COLO668 (cell line): ENCODE results near the gene LIPT2.
"Not testable (repeated sequence)": the region's sequence is repeated elsewhere in the genome, so short reads cannot be mapped to it uniquely, and the experiment has no call there.

Experiments used
- DNase-seq: peaks from one replicate; lab custom pipeline; 2025; ENCODE audit not compliant: unreplicated experiment; lab: John Stamatoyannopoulos, UW

Gene LIPT2

DNA sequence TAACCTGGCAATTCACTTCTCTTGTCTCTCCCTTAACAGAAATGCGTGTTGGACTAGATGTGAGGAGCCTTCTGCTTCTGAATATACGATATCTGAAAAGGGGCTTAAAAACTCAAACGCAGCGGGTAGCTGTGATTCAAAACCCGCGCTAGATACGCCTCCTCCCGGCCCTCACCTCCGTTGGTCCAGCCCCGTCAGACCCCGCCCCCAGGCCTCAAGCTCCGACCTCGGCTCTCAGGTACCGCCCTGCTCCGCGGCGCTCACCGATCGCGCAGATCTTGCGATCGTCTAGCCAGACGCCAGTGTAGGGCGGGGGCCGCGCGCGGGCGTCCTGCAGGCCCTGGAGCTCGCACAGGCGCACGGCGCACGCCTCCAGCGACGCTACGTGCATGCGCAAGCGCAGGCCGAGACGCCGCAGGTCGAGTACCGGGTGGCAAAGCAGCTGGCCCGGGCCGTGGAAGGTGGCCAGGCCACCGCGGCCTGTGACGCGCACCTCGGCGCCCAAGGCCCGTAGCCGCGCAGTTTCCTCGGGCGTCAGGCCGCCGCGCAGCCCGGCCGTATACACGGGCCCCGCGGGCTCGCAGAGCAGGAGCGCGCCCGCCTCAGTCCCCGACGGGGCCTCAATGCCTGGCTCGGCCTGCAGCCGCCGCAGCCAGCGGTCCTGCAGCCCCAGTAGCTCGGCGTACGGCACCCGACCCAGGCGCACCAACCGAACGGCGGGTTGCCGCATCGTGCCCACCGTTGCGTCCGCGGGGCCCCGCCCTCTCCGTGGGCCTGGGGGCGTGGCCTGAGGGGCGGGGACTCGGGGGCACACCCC lies at the start of gene LIPT2:
Gene LIPT2 (minus strand): TSS at position 751 of the 817 bp plus-strand sequence. CDS start 21 bp downstream, at position 730.
- DNase-seq: peak; percentile 97

GRCh38 chr11:74541466-74541865 lies 47.9 kb upstream of the LIPT2 start:
- DNase-seq: no peak

- DNase-seq: no peak
Observed at GRCh38 chr11:74540270-74540669, 46.7 kb upstream of the LIPT2 start.

DNA sequence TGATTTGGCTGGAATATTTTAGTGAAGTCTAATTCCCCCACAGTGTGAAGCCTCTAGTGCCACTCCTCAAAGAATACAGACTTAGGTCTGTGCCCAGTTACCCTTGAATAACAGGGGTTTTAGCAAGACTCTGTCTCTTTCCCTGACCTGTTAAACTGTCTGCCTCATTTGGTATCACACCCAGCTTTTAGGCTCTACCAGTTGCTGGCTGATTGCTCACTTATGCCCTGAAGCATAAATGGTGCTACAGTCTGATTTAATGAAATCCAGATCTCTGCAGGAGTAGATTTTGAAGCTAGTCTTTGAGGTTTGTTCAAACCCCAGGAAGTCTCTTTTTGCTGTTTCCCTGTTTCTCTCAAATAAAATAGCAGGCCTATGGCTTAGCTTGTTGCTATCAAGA lies 45.2 kb upstream of the LIPT2 start:
- DNase-seq: no peak

DNA sequence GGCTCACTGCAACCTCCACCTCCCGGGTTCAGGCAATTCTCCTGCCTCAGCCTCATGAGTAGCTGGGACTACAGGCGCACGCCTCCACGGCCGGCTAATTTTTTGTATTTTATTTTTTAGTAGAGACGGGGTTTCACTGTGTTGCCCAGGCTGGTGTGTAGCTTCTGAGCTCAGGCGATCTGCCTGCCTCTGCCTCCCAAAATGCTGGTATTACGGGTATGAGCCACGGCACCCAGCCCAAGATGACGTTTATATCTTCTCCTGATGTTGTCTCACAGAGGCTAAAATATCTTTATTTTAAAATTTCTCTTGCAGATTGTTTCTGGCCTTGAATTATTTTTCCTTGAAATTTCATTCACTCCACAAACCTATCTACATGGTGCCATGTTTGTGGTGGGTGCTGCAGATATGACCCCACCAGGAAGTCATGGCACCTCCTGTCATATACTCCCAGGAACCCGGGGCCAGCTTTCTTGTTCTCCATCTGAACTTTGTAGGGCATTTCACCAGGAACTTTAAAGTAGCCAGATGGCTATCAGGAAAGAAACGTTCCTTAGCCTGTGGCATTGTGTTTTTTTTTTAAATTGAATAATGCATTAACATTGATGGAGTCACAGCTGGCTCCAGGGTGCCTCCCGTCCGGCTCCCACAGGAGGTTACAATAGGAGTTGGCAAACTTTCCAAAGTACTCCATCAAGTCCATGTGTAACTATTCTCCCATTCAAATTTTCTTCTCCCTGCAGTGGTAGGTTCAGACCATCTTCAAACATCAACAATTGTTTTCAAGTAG lies 42.0 kb upstream of the LIPT2 start:
- no peak for DNase-seq

- not testable (repeated sequence) for DNase-seq
Observed at GRCh38 chr11:74534946-74535275, 41.4 kb upstream of the LIPT2 start.

DNA sequence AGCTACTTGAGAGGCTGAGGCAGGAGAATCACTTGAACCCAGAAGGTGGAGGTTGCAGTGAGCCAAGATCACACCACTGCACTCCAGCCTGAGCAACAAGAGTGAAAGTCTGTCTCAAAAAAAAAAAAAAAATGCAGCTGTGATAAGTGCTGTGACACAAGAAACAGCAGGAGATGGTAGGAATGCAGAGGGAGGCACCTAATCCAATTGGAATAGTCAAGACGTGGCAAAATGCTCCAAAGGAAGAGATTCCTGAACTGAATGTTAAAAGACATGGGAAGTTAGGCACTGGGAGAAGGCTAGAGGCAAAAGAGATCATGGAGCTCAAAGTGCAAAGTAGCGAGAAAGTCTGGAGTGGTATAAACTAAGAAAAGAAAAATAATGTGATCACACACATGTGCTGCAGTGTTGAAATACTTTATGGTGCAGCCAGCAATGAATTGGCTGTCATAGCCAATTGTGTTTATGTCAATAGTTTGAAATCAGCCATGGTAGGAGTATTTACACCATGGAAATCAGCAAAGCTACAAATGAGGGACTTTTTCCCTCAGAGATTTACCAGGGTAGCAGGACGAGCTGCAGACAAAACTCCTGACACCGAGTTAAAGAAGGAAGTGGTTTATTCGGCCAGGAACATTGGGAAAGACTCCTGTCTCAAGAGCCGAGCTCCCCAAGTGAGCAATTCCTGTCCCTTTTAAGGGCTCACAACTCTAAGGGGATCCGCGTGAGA lies 40.9 kb upstream of the LIPT2 start:
- DNase-seq: no peak

- DNase-seq: no peak
Observed at GRCh38 chr11:74533421-74533820, 39.9 kb upstream of the LIPT2 start.

DNA sequence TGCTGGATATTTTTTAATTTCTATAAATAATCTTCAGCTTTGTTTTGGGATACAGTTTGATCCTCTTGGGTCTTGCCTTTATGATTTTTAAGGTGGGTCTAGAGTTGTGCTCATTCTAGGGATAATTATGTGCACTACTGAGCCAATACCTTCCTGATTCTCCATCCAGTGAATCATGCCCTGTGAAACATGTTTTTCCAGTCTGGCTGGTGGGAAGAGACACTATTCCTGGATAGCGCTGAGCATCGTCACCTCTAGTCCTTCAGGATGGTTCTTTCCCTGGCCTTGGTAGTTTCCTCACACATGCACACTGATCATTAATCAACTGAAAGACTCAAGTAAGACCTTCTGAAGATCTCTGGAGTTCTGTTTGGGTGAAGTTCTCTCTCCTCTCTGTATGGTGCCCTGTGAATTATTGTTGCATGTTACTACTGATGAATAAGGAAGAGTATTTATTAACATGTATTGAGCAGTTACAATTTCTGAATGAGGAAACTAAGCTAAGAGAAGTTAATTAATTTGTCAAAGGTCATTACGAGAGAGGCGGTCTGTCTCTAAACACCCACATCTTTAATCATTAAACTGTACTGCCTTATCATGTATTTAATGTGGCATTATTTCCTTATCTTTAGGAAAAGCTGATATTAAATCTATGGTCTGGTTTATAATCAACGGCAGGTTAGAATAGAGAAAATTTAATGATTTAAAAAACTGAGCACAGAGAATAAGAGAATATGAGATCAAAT lies 39.1 kb upstream of the LIPT2 start:
- no peak for DNase-seq

DNA sequence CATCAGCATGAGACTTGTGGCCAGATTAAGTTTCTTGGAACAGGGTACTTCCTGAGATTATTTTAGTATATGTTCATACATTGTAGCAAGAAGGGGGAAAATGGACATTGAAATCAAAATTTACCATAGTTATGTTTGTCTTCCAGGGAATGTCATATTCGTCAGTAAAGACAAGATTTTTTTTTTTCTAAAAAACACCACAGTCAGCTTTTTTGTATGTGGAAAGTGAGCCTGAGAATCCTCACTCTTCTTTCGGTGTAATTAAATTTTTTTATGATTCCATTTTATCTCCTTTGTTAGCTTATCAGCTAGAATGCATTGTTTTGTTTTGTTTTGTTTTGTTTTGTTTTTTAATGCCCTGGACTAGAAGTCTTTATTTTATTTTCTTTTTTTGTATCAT lies 31.5 kb upstream of the LIPT2 start:
- no peak for DNase-seq

- no peak for DNase-seq
Observed at GRCh38 chr11:74524501-74524900, 31.0 kb upstream of the LIPT2 start.

DNA sequence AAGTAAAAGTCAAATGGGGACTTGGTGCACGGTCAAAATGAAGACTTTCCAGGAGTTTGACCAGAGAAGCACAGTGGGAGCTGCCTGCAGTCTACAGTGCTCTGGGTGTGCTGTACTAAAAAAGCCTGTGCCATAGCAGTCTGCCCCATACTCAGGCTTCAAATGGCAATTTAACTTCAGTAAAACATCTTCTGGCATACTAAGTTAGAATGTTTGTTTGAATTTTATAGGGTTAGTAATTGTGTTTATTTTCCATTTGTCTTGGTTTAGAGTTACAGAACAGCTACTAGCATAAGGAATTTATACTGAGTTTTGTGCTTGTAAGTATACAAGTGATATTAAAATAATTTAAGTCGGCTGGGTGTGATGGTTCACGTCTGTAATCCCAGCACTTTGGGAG lies 29.3 kb upstream of the LIPT2 start:
- DNase-seq: no peak

DNA sequence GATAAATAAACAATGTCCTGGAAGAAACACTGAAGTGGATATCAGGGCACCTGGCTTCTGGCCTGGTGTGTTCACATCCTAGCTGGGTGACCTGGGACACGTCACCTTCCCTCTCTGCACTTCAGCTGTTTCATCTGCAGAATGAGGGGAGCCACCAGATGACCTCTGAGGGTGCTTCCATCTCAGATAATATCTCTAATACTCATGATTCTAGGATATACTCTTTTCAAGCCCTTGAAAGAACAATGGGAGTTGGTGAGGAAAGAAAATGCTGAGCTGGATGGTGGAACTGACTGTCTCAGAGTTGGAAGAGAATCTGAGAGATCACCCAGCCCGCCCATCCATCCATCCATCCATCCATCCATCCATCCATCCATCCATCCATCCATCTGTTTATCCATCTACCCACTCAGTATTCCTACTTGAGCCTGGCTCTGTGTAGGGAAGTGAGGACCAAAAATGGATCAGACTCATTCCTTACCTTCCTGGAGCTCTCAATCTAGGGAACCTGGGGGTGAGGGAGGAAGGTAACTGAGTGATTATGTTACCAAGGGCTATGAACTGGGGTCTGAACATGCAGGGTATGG lies 28.2 kb upstream of the LIPT2 start:
- no peak for DNase-seq

DNA sequence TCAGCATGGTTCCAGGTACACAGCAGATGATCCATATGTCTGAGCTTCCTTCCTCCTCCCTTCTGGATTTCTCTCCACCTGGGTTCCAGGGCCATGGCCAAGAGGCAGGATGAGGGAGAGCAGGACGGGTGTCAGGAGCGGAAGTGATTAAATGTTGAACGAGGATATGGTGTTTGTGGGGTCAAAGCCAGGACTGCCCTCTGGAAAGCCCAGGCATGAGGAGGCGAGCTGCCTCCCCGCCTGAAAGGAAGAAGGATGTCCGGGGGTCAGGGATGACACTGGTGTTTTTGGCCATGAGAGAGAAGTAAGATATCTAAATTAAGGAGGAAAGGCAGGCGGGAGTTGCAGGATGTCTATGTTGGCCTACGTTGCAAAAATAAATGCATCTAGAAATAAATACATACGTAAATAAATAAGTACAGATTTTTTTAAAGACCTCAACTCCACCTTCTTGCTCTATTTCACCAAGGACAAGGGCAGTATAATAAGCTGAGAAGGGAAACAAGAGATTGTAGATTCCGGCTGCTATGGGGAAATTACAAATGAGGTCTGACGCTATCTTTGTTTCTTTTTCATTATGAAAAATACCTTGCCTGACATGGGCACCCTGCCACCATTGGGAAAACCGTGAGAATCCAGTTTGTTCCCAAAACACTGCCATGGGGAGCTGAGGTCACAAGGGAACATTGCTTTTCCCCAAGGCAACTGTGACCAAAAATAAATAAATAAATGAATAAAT lies 27.6 kb upstream of the LIPT2 start:
- no peak for DNase-seq

DNA sequence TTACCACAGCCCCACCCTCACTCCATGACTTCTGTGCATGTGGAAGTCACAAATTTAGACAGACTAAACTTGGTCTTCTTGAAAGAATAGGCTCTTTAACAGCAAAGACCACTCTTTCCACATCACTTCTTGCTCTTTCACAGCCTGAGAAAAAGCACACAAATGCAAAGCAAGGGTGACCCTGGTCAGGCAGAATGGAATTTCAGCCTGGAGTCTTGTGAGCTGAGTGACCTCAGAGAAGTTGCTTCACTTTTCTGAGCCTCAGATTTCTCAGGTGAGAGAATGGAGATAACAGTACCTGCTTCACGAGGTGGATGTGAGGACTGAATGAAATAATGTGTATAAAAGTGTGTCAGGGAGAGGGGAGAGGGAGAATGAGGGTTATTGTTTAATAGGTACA lies 26.8 kb upstream of the LIPT2 start:
- no peak for DNase-seq

DNA sequence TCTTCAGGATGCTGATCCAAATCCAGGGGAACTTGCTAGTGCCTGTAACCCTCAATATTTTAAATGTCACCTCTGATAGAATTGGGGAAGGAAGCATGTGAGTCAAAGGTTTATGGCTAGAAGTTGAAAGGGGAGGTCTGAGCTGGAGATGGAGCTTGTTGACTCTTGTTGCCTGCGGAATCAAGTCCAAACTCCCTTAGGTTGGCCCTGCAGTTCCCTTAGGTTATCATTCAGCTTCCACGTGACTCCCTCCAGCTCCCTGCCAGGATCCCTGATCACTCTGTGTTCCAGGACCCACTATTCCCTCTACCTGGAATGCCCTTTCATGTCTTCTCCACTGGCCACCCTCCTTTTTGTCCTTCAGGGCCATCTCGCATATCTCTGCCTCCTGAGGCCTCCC lies 26.2 kb upstream of the LIPT2 start:
- DNase-seq: no peak

- DNase-seq: not testable (repeated sequence)
Observed at GRCh38 chr11:74517592-74517991, 24.1 kb upstream of the LIPT2 start.

DNA sequence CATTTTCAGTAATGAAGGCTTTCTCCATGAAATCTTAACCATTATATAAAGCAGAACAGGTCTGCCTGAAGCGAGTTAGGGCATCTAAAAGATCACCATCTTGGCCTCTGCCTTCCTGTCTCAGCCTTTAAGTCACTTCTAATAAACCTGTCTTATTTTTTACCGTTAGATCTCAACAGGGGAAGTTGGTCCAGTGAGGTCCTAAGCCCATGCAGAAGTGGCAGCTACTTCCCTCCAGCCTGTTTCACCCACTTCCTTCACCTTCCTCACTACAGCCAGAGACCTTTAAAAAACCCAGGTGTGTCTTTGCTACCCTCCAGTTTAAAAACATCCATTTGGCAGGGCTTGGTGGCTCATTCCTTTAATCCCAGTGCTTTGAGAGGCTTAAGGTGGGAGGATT lies 14.1 kb upstream of the LIPT2 start:
- DNase-seq: no peak

GRCh38 chr11:74506823-74507222 lies 13.3 kb upstream of the LIPT2 start:
- DNase-seq: no peak

GRCh38 chr11:74505911-74506310 lies 12.4 kb upstream of the LIPT2 start:
- no peak for DNase-seq
